SH-SY5Y (cell line): Measurements from ENCODE around the gene TOGARAM1.
A peak's percentile ranks its signal among the peaks of the same experiment; 100 is the strongest.

Experiments used
- GATA2 ChIP-seq: IDR thresholded peaks from 2 replicates; pipeline ENCODE4 v1.6.1; 2011; ENCODE audit warnings: mild to moderate bottlenecking, low read depth, low read length
- GATA3 ChIP-seq: IDR thresholded peaks from 2 replicates; pipeline ENCODE4 v1.6.1; 2011; ENCODE audit warnings: low read depth, mild to moderate bottlenecking, low read length, moderate library complexity

Gene TOGARAM1, protein sequence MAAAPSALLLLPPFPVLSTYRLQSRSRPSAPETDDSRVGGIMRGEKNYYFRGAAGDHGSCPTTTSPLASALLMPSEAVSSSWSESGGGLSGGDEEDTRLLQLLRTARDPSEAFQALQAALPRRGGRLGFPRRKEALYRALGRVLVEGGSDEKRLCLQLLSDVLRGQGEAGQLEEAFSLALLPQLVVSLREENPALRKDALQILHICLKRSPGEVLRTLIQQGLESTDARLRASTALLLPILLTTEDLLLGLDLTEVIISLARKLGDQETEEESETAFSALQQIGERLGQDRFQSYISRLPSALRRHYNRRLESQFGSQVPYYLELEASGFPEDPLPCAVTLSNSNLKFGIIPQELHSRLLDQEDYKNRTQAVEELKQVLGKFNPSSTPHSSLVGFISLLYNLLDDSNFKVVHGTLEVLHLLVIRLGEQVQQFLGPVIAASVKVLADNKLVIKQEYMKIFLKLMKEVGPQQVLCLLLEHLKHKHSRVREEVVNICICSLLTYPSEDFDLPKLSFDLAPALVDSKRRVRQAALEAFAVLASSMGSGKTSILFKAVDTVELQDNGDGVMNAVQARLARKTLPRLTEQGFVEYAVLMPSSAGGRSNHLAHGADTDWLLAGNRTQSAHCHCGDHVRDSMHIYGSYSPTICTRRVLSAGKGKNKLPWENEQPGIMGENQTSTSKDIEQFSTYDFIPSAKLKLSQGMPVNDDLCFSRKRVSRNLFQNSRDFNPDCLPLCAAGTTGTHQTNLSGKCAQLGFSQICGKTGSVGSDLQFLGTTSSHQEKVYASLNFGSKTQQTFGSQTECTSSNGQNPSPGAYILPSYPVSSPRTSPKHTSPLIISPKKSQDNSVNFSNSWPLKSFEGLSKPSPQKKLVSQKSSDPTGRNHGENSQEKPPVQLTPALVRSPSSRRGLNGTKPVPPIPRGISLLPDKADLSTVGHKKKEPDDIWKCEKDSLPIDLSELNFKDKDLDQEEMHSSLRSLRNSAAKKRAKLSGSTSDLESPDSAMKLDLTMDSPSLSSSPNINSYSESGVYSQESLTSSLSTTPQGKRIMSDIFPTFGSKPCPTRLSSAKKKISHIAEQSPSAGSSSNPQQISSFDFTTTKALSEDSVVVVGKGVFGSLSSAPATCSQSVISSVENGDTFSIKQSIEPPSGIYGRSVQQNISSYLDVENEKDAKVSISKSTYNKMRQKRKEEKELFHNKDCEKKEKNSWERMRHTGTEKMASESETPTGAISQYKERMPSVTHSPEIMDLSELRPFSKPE (N-terminal part only)

DNA sequence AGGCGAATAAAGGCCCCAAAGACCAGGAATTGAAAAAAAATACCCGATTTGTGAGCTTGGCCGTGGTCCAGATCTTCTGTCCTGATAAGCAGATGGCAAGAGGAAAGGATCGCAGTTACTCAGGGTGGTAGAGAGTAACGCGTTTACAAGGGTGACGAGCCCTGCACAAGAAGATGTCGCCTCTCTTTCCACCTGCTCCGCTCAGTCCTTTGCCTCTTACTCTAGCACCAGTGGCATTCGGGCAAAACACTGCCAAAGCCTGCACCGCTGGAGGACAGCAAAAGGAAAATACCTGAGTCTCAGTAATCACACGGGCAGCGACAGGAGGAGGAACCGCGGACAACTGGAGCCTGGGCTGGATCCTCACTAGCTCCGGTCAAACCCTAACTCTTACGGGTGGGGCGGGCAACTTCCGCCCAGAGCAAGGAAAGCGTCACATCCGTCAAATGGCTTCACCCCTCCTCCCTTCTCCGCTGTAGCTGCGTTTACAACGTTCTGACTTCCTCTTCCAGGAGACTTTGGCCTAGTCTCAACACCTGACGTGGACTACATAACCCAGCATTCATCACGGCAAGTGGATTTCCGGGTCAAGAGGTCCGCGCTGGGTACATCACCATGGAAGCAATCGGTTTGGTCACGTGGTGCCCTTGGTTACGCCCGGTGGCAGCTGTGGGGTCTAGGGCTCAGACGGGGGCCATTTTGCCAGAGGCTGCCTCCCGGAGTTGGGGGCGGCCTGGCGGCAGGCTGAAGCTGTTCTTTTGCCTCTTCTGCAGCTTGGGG is at the start of gene TOGARAM1, which contains the start of gene KLHL28:
TOGARAM1 (plus strand) TSS at position 637 of the 780 bp plus-strand sequence. CDS start 232 bp downstream, outside the sequence.
KLHL28 (minus strand) TSS at position 394 of the 780 bp plus-strand sequence. CDS start 16,019 bp downstream, outside the sequence.
- peak; percentile 84 for TF ChIP-seq GATA2
- TF ChIP-seq GATA3: peak; percentile 28; the same call in 1 of the 2 replicates

DNA sequence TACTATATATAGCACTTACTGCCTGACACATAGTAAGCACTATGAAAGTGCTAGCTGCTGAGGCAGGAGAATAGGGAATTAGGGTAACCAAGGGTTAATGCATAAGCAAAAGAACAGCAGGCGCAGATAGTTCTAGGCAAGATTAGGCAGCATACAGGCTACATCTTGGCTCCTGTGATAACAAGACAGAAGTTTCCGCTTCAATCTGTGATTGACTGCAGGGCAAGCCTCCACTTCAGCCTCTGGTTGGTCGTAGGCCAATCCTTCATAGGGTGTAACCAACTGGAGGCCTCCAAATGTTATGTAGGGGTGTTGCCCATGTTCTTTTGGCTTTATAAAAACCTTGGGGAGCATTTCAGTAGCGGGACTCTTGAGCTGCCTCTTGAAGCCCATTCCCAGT is 47.1 kb upstream of the TOGARAM1 start:
- TF ChIP-seq GATA2 (no peak), GATA3 (no peak)

DNA sequence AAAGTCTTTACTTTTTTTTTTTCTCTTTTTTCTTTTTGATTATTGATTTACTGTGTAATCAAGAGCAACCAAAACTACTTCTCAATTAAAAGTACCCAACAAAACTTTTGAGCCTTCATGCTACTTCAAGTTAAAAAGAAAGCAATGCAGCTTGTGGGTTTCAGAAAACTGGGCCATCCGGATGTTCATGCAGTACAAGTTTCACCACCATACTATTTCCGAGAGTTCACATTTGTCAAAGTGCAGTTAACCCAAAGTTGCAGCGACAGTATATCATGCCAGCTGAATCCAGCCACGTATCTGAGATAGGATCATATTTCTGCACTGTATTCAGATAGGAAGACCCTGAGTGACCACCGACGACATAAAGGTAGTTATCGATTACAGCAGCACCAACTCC is 33.2 kb upstream of the TOGARAM1 start:
- TF ChIP-seq GATA2 (no peak), GATA3 (no peak)

DNA sequence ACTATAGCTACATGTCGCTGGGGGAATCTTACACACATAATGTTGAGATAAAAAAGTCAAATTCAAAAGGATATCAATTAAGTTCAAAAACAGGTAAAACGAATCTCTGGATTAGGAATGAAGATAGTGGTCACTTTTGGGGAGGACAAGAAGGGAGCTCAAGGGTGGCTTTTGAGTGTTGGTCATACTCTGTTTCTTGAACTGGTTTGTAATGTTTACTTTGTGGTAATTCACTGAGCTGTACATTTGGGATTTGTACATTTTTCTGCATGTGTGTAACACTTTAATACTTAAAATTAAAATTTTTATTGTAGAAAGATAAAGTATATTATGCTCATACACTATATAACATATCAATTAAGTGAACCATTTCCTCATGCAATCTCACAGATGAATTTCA is 26.8 kb upstream of the TOGARAM1 start:
- TF ChIP-seq GATA2 (no peak), GATA3 (no peak)

DNA sequence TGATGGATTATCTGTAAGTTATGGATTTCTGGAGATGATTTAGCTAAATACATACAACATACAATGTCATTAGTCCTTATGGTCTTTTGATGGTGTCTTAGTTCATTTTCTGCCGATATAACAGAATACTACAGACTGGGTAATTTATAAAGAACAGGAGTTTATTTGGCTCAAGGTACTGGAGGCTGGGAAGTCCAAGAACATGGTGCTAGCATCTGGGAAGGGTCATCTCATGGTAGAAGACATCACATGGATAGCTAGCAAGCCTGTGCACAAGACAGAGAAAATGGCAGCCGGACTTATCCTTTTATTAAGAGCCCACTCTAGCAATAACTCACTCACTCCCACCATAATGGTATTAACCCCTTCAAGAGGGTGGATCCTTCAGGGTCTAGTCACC is 24.4 kb upstream of the TOGARAM1 start:
- TF ChIP-seq GATA2: no peak
- TF ChIP-seq GATA3: no peak

DNA sequence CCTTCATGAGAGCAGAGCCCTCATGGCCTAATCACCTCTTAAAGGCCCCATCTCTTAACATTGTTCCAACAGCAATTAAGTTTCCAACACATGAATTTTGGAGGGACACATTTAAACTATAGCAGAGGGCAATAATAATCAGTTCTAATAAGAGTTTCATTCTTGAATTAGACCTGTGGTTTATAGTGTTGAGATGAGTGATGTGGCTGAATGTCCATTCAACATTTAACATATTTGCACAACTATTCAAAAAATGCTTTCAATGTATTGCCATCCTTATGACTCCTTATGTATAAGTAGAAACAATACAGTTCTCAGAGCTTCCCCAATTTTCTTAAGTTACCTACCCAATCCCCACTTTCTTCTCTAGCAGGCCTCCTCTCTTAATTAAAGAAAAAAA is 21.8 kb upstream of the TOGARAM1 start:
- no peak for TF ChIP-seq GATA2
- TF ChIP-seq GATA3: no peak

DNA sequence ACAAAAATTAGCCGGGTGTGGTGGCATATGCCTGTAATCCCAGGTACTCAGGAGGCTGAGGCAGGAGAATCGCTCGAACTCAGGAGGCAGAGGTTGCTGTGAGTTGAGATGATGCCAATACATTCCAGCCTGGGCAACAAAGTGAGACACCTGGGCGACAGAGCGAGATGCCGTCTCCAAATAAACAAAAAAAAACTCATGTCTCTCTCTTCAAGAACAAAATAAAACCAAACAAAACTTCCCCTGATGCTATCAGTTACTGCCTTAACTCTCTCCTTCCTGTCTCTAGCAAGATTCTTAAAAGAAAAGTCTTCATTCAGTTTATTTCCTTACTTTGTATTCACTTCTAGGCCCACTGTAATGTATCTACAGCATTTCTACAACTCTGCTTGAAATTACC is 21.0 kb upstream of the TOGARAM1 start:
- no peak for TF ChIP-seq GATA3
- TF ChIP-seq GATA2: no peak

DNA sequence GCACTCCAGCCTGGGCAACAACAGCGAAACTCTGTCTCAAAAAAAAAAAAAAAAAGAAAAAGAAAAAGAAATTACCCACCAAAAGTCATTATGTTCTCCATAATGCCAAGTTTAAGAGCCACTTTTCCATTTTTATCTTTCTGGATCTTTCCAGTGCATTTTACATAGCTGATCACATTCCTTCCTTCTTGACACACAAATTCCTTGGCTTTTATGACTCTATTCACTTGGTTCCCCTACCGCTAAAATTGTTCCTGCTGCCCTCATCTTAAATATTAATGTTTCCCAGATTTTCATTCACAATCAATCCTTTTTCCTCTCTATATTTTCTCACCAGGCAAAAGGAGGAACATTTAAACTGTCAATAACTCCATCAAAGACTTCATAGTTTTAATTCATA is 20.4 kb upstream of the TOGARAM1 start:
- TF ChIP-seq GATA3: no peak
- no peak for TF ChIP-seq GATA2

DNA sequence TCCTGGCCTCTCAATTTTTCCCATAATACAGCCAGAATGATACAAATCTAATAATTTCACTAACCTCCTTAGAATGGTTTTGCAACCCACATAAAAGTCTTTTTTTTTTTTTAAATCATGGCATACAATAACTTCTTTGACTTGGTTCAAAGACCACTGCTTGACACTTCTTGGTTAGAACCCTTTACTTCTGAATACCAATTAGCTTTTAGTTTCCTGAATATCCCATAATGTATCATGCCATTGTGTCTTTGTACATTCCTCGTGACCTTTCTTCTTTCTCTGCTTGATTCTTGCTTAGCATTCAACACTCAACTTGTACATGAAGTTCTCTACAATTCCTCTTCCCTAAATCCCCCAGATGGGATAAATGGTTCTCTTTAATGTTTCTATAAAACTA is 19.6 kb upstream of the TOGARAM1 start:
- TF ChIP-seq GATA3: no peak
- TF ChIP-seq GATA2: no peak

DNA sequence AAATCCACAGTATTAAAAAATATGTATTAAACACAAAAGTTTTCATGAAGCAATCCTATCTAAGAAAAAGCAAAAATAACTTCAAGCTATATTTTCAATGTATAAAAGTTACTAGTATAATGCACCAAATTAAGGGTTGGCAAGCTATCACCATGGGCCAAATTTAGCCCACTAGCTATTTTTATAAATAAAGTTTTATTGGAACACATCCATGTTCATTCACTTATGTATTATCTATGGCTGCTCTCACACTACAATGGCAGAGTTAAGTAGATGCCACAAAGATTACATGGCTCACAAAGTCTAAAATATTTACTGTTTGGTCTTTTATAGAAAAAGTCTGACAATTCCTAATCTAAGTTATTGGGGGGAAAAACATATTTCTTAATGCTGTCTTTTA is 17.9 kb upstream of the TOGARAM1 start:
- TF ChIP-seq GATA2: no peak

DNA sequence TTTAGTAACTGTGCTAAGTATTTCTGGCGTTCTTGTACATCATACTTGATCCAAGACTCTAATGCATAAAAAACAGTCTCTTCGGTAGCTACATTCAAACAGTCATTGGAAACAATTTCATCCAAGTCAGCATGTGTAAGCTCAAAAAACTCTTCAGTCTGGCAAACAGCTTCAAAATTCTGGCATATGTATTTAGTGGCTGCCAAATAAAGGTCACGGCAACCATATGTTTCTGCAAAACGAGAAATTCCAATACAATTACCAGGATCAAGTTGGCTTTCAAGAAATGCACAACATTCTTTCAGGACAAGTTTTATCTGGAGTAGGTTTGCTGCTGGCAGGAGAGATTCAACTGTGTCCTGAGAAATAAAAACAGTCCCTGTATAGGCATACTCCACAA is 16.7 kb upstream of the TOGARAM1 start:
- TF ChIP-seq GATA3 (no peak), GATA2 (no peak)

DNA sequence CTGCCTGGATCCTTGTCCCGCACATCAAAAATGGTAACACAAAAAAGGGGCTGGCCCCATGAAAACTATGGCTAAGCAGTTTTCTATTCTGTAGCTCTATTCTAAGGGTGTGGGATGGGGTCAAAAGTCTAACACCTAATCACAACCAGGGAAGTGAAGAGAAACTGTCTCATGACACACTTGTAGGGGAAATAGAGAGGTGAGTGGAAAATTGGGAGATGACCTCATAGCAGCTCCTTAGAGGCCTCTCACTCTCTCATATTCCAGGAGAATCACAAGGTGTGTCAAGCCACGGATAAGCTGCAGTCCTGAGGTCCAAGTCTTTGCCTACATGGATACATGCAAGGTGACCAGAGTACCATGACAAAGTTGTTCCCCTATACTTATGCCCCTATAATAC is 10.9 kb upstream of the TOGARAM1 start:
- no peak for TF ChIP-seq GATA2
- no peak for TF ChIP-seq GATA3

DNA sequence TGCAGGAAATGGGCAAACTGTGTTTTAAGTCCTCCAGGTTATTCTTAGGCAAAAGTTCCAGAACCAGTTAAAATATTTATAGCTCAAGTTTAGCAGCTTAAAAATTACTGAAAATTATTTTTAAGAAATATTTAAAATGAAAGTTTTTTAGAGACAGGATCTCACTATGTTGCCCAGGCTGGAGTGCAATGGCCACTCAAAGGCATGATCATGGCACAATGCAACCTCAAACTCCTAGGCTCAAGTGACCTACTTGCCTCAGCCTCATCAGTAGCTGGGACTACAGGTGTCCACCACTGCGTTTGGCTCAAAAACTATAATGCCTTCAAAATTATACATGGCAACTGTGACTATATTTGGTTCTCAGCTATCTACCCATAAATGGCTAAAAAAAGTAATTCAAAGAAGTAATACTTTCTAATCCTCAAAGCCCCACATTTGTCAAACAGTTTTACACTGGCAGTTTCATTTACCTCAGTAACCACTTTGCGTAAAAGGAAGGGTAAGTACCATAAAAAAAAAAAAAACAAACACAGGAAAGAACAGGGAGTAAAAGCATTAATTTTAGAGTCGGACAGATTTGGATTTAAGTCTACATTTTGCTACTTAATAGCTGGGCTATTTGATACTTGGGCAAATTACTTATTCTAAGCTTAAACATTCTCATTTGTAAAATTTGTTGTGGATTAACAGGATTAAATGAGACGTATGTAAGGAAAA is 9.4 kb upstream of the TOGARAM1 start:
- no peak for TF ChIP-seq GATA3
- no peak for TF ChIP-seq GATA2

DNA sequence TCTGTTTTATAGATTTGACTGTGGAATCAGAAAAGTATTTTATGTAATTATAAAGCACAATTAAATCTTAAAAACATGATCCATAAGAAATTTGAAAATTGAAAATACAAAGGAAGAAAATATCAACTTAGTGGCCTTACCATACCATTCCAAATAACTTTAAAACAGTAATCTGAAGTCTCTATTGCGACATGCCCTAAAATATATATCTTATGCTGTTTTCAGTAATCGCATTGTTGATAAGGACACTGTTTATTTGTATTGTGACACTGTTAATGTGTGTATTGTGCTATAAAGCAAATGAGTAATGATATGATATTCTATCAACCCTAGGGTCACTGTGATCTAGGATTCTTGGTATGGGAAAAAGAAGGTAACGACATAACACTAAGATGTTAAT is 7.2 kb upstream of the TOGARAM1 start:
- TF ChIP-seq GATA2: no peak
- TF ChIP-seq GATA3: no peak

DNA sequence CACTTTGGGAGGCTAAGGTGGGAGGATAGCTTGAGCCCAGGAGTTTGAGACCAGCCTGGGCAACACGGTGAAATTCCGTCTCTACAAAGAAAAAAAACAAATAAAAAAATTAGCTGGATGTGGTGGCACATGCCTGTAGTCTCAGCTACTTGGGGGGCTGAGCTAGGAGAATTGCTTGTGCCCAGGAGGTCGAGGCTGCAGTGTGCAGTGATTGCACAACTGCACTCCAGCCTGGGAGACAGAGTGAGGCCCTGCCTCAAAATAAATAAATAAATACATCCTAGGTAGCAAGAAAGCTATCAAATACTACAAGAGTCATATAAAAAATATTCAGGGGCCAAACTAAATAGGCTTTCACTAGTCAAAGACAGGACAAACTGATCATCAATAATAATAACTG is 6.5 kb upstream of the TOGARAM1 start:
- no peak for TF ChIP-seq GATA2
